Measurements from ENCODE around the gene COL1A1.
A peak's percentile ranks its signal among the peaks of the same experiment; 100 is the strongest.

COL1A1 gene

GRCh38 chr17:50185631-50186471 lies 15.6 kb downstream of the COL1A1 start:
- DNase-seq = no peak

DNA sequence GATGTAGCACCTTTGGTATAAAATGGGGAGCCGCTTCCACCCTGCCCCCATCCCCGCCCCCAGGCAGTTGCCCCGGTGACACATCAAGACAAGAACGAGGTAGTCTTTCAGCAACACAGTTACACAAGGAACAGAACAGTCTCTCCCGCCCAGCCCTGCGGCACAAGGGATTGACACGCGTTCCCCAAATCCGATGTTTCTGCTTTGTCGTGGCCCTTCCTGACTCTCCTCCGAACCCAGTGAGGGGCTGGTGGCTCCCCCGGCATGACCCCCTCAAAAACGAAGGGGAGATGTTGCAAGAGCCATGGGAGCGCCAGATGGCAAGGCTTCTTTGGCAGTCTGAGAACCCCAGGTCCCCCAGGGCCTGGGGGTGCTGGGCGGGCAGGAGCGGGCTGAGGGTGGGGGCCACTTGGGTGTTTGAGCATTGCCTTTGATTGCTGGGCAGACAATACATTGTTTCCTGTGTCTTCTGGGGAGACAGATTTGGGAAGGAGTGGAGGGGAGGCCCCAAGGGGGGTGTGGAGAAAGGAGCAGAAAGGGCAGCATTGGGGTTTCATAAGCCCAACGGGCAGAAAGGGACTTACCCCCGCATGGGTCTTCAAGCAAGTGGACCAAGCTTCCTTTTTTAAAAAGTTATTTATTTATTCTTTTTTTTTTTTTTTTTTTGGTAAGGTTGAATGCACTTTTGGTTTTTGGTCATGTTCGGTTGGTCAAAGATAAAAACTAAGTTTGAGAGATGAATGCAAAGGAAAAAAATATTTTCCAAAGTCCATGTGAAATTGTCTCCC lies 16.6 kb downstream of the COL1A1 start:
- no peak for DNase-seq

DNA sequence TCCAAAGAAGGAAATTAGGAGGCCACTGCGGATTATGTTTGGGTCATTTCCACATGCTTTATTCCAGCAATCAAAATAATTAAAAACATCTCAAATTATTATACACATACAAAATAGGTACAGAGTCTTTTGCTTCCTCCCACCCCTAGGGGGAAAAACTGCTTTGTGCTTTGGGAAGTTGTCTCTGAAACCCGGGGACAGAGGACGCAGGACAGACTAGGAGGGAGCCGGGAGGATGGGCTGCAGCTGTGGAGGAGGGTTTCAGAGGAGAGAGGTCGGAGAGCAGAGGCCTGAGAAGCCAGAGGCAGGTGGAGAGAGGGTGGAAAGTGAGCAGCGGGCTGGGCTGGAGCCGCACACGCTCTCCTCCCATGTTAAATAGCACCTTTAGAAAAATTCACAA lies 17.4 kb downstream of the COL1A1 start:
- no peak for DNase-seq

DNA sequence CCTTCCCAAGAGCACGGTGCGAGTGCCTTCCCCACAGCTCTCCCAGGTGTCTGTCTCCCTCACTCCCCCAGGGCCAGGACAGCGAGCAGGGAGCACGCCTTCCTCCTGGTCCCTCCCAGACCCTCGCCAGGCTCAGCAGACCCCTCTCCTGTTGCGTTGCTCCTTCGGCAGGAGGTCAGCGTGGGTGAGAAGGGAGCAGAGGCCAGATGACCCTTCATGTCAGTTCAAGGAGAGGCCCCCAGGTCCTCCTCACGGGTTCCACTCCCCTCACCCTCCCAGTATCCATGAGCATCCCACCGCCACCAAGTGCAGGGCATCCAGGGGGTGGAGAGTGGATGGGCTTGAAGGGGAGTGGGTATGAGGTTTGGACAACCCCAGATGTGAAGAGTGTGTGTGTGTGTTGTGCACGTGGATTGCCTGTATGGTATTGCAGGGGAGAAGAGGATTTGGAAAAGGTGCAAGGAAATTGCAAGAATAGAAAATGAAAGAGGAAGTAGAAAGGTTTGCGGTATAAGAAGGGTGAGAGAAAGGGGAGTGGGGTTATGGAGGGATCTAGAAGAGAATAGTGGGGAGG lies 17.9 kb downstream of the COL1A1 start:
- DNase-seq = no peak

DNA sequence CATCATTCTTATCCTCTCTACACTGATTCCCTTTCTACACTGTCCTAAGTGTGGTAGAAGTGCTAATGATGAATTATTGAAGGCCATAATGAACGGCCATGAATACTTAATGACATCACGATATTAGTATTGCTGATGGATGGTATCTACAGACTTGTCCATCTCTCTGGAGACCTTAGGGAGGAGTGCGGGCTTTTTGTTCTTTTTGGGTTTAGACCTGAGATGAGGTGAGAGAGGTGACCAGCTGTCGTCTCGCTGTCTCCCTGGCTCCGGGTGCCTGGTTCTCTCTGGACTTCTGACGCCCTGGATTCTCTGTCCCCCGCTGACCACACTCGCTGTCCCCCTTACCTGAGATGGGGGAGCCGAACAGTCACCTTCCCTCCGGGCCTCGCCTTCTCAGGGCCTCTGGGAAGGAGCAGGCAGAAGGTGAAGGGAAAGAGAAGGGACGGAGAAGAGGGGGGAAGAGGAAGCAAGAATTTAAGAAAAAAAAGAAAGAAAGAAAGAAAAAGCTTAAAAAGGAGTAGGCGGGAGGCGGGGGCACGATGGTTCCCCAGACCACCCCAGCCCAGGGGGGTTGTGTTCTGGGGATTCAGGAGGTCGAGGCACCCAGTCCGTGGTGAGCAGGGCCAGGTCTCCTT lies 18.5 kb downstream of the COL1A1 start:
- no peak for DNase-seq

DNA sequence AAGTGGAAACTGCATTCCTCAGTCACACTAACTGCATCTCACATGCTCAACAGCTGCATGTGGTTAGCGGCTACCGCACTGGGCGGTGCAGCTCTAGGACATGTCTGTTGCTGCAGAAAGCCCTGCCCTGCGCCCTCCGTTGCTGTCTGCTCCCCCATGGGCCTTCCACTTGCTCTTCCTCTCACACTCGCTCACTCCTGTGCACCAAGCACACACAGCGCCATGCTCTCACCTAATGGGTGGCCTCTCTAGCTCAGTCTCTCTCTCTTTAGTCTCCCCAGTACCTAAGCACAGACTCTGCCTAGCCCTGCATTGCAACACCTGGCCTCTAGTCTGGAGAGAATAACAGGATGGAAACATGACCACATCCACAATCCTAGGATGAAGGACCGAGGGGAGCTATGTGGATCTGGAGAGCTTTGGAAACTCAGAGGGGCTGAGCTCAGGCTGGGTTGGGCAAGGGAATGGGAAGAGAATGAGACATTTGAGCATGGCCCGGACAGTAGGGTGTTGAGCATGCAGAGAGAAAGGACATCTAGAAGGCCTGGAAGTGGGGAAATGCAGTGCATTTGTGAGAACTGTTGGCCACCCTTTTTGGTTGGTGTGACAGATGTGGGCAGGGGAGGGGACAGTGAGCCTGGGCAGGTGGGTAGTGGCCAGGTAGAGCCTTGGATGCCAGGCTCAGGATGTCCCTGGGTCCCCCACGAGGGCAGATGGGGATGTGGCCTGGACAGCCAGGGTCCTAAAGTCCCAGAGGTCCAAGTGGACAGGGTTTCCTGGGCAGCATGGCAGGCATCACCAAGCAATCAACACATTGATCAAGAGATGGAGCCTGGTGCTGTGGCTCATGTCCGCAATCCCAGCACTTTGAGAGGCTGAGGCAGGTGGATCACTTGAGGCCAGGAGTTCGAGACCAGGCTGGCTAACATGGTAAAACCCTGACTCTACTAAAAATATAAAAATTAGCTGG lies 19.6 kb downstream of the COL1A1 start:
- no peak for DNase-seq

DNA sequence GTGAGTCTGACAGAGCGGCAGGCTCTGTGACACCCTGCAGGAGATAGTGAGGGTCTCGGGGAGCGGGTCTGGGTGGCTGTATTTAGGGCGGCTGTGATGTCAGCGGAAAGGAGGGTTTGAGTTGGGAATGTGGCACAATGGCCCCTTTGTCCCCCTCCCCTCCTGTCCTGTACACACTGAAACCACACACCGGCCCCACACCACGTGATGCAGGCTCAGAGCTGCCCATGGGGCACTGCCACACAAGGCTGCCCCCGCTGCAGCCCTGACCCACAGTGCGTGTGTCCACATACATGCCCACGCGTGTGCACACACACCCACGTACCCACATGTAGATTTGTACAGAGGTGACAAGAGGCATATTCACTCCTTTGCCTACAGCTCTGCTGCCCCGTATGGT lies 20.3 kb downstream of the COL1A1 start:
- no peak for DNase-seq

- DNase-seq = no peak
Measured at GRCh38 chr17:50180620-50181019, 20.8 kb downstream of the COL1A1 start.

- DNase-seq = no peak
Measured at GRCh38 chr17:50180111-50180510, 21.3 kb downstream of the COL1A1 start.

DNA sequence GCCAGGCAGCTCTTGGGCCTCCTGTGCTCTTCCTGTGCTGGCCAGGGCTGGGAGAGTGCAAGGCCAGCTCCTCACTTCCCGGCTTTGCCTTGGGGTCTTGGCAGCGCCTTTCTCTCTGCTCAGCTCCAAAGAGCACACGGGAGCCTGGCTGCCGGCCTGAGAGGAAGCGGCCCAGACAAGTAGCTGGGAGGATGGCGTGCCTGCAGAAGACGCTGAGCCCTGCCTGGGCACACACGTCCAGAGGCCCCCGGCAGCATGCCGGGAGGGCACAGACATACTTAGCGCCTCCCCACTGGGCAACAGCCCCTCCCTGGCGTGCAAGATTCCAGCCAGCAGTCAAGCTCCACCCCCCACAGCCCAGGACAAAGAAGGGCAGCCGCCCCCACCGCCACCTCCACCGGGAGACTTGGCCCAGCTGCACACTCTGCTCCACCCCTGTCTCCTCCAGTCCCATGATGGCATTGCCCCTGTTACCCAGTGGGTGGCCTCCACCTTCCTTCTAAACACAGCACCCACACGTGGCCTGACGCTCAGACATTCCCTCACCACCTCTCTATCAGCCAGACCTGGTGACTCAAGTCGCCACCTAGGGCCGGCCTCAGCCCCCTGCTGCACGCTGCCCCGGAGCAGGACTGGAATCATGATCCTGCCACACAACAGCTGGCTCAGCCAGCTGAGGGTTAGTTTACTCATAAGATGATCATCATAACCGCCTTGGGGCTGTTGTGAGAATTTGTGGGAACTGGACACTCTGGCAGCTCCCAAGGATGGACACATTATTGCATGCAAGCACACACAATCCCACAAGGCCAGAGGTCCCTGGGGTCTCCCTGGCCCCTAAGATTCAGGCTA lies 23.2 kb downstream of the COL1A1 start:
- peak; percentile 56 for DNase-seq

DNA sequence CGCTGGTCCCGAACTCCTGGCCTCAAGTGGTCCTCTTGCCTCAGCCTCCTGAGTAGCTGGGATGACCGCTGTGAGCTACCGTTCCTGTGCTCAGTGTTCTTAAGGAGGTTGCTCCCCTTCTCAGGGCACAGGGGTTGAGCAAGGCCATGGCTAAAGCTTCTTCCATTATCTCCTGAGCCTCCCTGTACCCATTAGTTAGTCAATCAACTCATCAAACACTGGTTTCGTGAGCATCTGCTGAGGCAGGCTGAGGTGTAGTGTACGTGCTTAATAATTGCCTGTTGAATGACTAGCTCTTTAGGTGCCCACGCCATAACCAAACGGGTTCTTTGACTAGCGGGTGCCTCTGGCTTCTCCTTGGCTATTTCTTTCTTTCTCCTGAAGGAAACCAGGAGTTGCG lies 24.0 kb downstream of the COL1A1 start:
- no peak for DNase-seq

GRCh38 chr17:50176559-50177357 lies 24.7 kb downstream of the COL1A1 start:
- DNase-seq = no peak

- DNase-seq = no peak
Measured at GRCh38 chr17:50175035-50175807, 26.2 kb downstream of the COL1A1 start.

- DNase-seq = no peak
Measured at GRCh38 chr17:50174444-50174843, 27.0 kb downstream of the COL1A1 start.

- DNase-seq = no peak
Measured at GRCh38 chr17:50173335-50173941, 28.0 kb downstream of the COL1A1 start.

- DNase-seq = no peak
Measured at GRCh38 chr17:50172936-50173334, 28.5 kb downstream of the COL1A1 start.

DNA sequence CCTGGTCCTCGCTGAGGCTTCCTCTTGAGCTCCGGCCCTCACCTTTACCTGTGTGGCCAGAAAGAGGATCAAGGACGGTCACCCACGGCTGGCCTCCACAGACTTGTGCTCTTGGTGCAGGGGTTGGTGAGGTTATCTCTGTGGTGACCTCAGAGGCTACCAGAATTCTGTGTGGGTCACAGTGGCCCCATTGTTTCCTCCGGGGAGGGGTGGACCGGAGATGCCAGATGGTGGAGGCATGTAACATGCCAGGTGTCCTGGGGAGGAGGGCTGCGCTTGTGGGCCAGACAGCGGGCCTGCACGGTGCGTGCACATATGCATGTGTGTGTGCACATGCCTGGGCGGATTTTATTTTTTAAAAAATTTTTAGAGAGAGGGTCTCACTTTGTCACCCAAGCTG lies 29.3 kb downstream of the COL1A1 start:
- no peak for DNase-seq

DNA sequence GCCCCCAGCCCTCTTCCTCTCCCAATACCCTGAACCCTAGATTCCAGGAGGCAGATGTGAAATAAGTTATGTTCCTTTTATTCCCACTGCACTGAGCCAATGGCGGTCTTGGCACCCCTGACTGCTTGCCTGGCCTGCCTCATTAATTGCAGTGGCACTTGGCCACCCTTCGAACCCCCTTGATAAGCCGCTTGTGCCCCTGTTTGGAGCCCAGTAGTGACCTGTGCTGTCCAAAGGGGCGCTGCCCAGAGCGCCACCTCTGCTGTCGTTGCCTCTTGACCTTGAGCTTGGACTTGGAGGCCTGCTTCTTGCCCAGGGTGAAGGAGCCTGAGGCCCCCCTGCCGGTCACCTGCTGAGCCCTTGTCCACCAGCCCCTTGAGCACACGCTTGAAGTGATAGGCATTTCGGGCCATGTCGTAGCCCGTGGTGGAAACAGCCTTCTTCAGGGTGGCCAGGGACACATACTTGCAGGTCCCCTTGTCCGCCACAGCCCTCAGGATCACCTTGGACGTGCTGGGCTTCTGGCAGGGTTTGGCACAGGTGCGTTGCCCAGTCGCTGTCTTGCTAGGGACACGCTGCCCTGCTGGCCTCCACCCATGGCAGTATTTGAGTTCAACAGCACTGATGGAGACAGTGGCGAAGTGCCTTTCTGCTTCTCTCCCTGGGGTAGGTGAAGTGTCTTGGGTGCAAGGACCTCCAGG lies 29.9 kb downstream of the COL1A1 start:
- DNase-seq = no peak
